Hepatocyte (in vitro differentiated cells): Measurements from ENCODE around the gene TEKT3. TPM values are rescaled to one million over a fixed set of nuclear protein-coding genes. Genes with fewer than 3 reads are reported as not detected.

ENCODE experiments used
- DNase-seq: peaks from one replicate; pipeline ENCODE4 v3.0.0-alpha.2; 2016; ENCODE audit warnings: low spot score
- H2AFZ ChIP-seq: fragments of 200-600 bp; sonication (generic); 2 replicates; pipeline ENCODE4 v1.6.0; 2016; ENCODE audit warnings: antibody characterized with exemption, mild to moderate bottlenecking
- H3K27ac ChIP-seq: fragments of 200-600 bp; sonication (generic); 2 replicates; pipeline ENCODE4 v1.5.1; 2016; ENCODE audit warnings: mild to moderate bottlenecking
- H3K27me3 ChIP-seq: fragments of 200-600 bp; sonication (generic); 2 replicates; pipeline ENCODE4 v1.6.1; 2016
- H3K36me3 ChIP-seq: fragments of 200-600 bp; sonication (generic); replicated peaks from 2 replicates; pipeline ENCODE4 v1.5.1; 2016; ENCODE audit warnings: low read depth; ENCODE audit not compliant: insufficient read depth
- H3K4me1 ChIP-seq: fragments of 200-600 bp; sonication (generic); 2 replicates; pipeline ENCODE4 v1.5.1; 2016; ENCODE audit warnings: mild to moderate bottlenecking, moderate library complexity; ENCODE audit not compliant: insufficient read depth
- H3K4me2 ChIP-seq: fragments of 200-600 bp; sonication (generic); 2 replicates; pipeline ENCODE4 v1.6.0; 2016
- H3K4me3 ChIP-seq: fragments of 200-600 bp; sonication (generic); 2 replicates; pipeline ENCODE4 v1.5.1; 2016; ENCODE audit warnings: mild to moderate bottlenecking
- H3K79me2 ChIP-seq: fragments of 200-600 bp; sonication (generic); 2 replicates; pipeline ENCODE4 v1.6.0; 2017; ENCODE audit warnings: mild to moderate bottlenecking
- H3K9me2 ChIP-seq: fragments of 200-600 bp; sonication (generic); replicated peaks from 2 replicates; pipeline ENCODE4 v1.6.0; 2017; ENCODE audit warnings: mild to moderate bottlenecking; ENCODE audit not compliant: insufficient read depth
- H3K9me3 ChIP-seq: fragments of 200-600 bp; sonication (generic); 2 replicates; pipeline ENCODE4 v1.5.1; 2016; ENCODE audit warnings: low read depth, mild to moderate bottlenecking
- H4K20me1 ChIP-seq: fragments of 200-600 bp; sonication (generic); 2 replicates; pipeline ENCODE4 v1.6.0; 2016; ENCODE audit warnings: mild to moderate bottlenecking; ENCODE audit not compliant: insufficient read depth, poor library complexity, severe bottlenecking
- CTCF ChIP-seq: fragments of 200-600 bp; sonication (generic); IDR thresholded peaks from 2 replicates; pipeline ENCODE4 v1.5.1; 2016; ENCODE audit warnings: antibody characterized with exemption, mild to moderate bottlenecking; ENCODE audit not compliant: poor library complexity
- EZH2 ChIP-seq: fragments of 200-600 bp; sonication (generic); IDR thresholded peaks from 2 replicates; pipeline ENCODE4 v1.6.1; 2016; ENCODE audit warnings: antibody characterized with exemption, mild to moderate bottlenecking, borderline replicate concordance
- EZH2phosphoT487 ChIP-seq: fragments of 200-600 bp; sonication (generic); IDR thresholded peaks from one replicate; pipeline ENCODE4 v1.6.1; 2018; ENCODE audit warnings: antibody characterized with exemption, mild to moderate bottlenecking, low read depth, moderate library complexity; ENCODE audit not compliant: unreplicated experiment, severe bottlenecking
- WGBS: methylation state at CpG from one replicate; pipeline ENCODE4 v1.1.6; 2016; ENCODE audit warnings: low lambda C conversion rate; ENCODE audit errors: missing lambda C conversion rate; 5-methylcytosine and 5-hydroxymethylcytosine counted together
- polyA plus RNA-seq: library from polyadenylated mRNA; unstranded; fragments of >200 nt; fragmentation: Nextera tagmentation; extraction: Ambion mirVana; gene quantifications from 2 replicates; pipeline ENCODE4 v1.2.1, GENCODE V29; 2016
- total RNA-seq: library from RNA; depleted of rRNA; stranded (reverse); fragments of >200 nt; gene quantifications from 2 replicates; pipeline ENCODE4 v1.2.3, GENCODE V29; 2014

The TEKT3 gene
- total and polyA plus RNA-seq, 2 experiments from 2014 or later: 0.45 to 1.9 TPM

- peak; percentile 52 for DNase-seq
- H2AFZ ChIP-seq: no peak overlapping the region
- no peaks in the 10 kb centered on the region for H3K4me1 ChIP-seq
- WGBS: 62% methylated on average over 3 of the region's 3 CpGs
- H3K27me3 ChIP-seq: no peaks in the 10 kb centered on the region
- H3K4me3 ChIP-seq: no peak overlapping the region
- no peak overlapping the region for H3K4me2 ChIP-seq
- H4K20me1 ChIP-seq: no peaks in the 10 kb centered on the region
- no peaks in the 10 kb centered on the region for H3K9me3 ChIP-seq
- H3K9me2 ChIP-seq: no peaks in the 10 kb centered on the region
- no peaks in the 10 kb centered on the region for H3K79me2 ChIP-seq
- peak overlapping the region; percentile 32 for H3K27ac ChIP-seq
- no peaks in the 10 kb centered on the region for H3K36me3 ChIP-seq
- TF ChIP-seq CTCF (no peak), EZH2phosphoT487 (no peak), EZH2 (no peak)
These were observed 7.1 kb downstream of the TEKT3 start for GRCh38 chr17:15334266-15334665.

DNA sequence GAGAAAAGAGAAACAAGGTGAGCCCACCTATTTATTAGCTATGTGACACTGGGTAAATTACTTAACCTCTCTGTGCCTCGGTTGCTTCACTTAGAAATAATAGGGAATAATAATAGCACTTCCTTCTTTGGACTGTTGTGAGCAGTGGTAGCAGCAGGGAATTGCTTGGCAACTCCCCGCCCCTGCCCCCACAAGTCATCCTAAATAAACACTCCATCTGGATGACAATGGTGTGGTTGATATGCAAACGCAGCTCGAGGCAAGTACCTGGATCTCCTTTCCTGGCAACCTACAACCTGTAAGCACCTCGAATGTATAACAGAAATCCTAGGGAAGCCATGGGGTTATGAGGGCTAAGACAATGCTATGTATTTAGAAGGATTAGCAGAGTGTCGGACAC is 9.1 kb downstream of the TEKT3 start:
- Histone ChIP-seq H3K79me2 (no peaks in the 10 kb centered on the region), H4K20me1 (no peaks in the 10 kb centered on the region), H3K4me3 (no peak overlapping the region), H3K9me3 (no peaks in the 10 kb centered on the region), H3K4me2 (no peak overlapping the region), H2AFZ (no peak overlapping the region), H3K4me1 (no peaks in the 10 kb centered on the region), H3K36me3 (no peaks in the 10 kb centered on the region), H3K27me3 (no peaks in the 10 kb centered on the region), H3K27ac (no peak overlapping the region), H3K9me2 (no peaks in the 10 kb centered on the region)
- no peak for DNase-seq
- WGBS: 26% methylated on average over 6 of the region's 6 CpGs
- TF ChIP-seq EZH2phosphoT487 (no peak), CTCF (no peak), EZH2 (no peak)

- no peak overlapping the region for H3K4me3 ChIP-seq
- H2AFZ ChIP-seq: no peak overlapping the region
- H3K9me3 ChIP-seq: no peaks in the 10 kb centered on the region
- 83% methylated on average over 4 of the region's 4 CpGs for WGBS
- H3K4me1 ChIP-seq: no peaks in the 10 kb centered on the region
- H3K4me2 ChIP-seq: no peak overlapping the region
- no peaks in the 10 kb centered on the region for H3K36me3 ChIP-seq
- TF ChIP-seq EZH2phosphoT487: no peak
- TF ChIP-seq EZH2: no peak
- TF ChIP-seq CTCF: no peak
- no peak for DNase-seq
- no peaks in the 10 kb centered on the region for H3K27me3 ChIP-seq
- no peaks in the 10 kb centered on the region for H4K20me1 ChIP-seq
- no peaks in the 10 kb centered on the region for H3K9me2 ChIP-seq
- no peak overlapping the region for H3K27ac ChIP-seq
- H3K79me2 ChIP-seq: no peaks in the 10 kb centered on the region
These were observed 18.3 kb downstream of the TEKT3 start for GRCh38 chr17:15323131-15323530.
